ENCODE results near the gene LDLRAD4.

GRCh38 chr18:13518382-13518781 is 299.8 kb downstream of the LDLRAD4 start:
- TF ChIP-seq SUZ12 (IDR thresholded peaks at IDR 0.05), result no peak
- no peak for TF ChIP-seq ZNF384 (IDR thresholded peaks at IDR 0.05)
- no peak for TF ChIP-seq FOXK2 (IDR thresholded peaks at IDR 0.05)

Data from HEK293T (cell line).